Naive thymus-derived CD4-positive, alpha-beta T cell (primary cell): ENCODE data around the gene SESN1. TPM values are rescaled to one million over a fixed set of nuclear protein-coding genes. Genes with fewer than 3 reads are reported as not detected.
A peak's percentile ranks its signal among the peaks of the same experiment; 100 is the strongest.
"Not testable (repeated sequence)": the region's sequence is repeated elsewhere in the genome, so short reads cannot be mapped to it uniquely, and the experiment has no call there.

Source experiments
- ATAC-seq: fragments of 150-1000 bp; cut with Tn5 transposase; 2 replicates; pipeline ENCODE4 v1.10.0; 2021; ENCODE audit warnings: mild to moderate bottlenecking, moderate library complexity
- CTCF ChIA-PET: fragments of 350-600 bp; sonication (Branson Sonifier 250); formaldehyde crosslinking; loops from one replicate; lab custom pipeline; 2021; ENCODE audit warnings: antibody characterized with exemption; lab: Charles Lee
- POLR2A ChIA-PET: fragments of 350-600 bp; sonication (Branson Sonifier 250); formaldehyde crosslinking; loops from one replicate; lab custom pipeline; 2021; ENCODE audit warnings: antibody characterized with exemption, inconsistent platforms; lab: Charles Lee
- DNase-seq, 9 donors: peaks; one replicate each; pipeline versions ENCODE4 v3.0.0 to v3.0.0-alpha.2; 2020 to 2022; ENCODE audit warnings: mixed read lengths in 1 of 9
- H3K27ac ChIP-seq: one replicate; pipeline ENCODE4 v1.7.0; 2013; ENCODE audit warnings: mild to moderate bottlenecking, low read depth, low read length, moderate library complexity
- H3K27me3 ChIP-seq, 2 donors: one replicate each; pipeline ENCODE4 v1.7.0; 2013; ENCODE audit warnings: low read length in 2 of 2, mild to moderate bottlenecking in 2 of 2, moderate library complexity in 2 of 2; ENCODE audit not compliant: control insufficient read depth in 2 of 2, insufficient read depth in 2 of 2
- H3K36me3 ChIP-seq, 3 experiments: 1 replicate in 2 of 3; 2 replicates in 1 of 3; pipeline ENCODE4 v1.7.0; 2013; ENCODE audit warnings: low read length in 3 of 3, mild to moderate bottlenecking in 3 of 3, moderate library complexity in 1 of 3; ENCODE audit not compliant: insufficient read depth in 3 of 3, control insufficient read depth in 2 of 3
- H3K4me1 ChIP-seq, 2 donors: one replicate each; pipeline ENCODE4 v1.7.0; 2013; ENCODE audit warnings: low read length in 2 of 2, mild to moderate bottlenecking in 2 of 2, moderate library complexity in 1 of 2; ENCODE audit not compliant: control insufficient read depth in 2 of 2, insufficient read depth in 2 of 2
- H3K4me3 ChIP-seq: 2 replicates; pipeline ENCODE4 v1.7.0; 2013; ENCODE audit warnings: mild to moderate bottlenecking, low read length
- H3K9me3 ChIP-seq, 3 experiments: 1 replicate in 2 of 3; 2 replicates in 1 of 3; pipeline ENCODE4 v1.7.0; 2013; ENCODE audit warnings: low read length in 3 of 3; ENCODE audit not compliant: control insufficient read depth in 2 of 3
- H3K27ac Mint-ChIP-seq, 9 donors: one replicate each; pipeline ENCODE4 v1.8.0; 2020 to 2022; ENCODE audit warnings: mixed read lengths in 9 of 9, mild to moderate bottlenecking in 8 of 9, moderate library complexity in 5 of 9, inconsistent platforms in 2 of 9
- H3K27me3 Mint-ChIP-seq, 5 donors: one replicate each; pipeline ENCODE4 v1.8.0; 2021 to 2022; ENCODE audit warnings: mixed read lengths in 5 of 5, mild to moderate bottlenecking in 1 of 5
- H3K36me3 Mint-ChIP-seq, 5 donors: one replicate each; pipeline ENCODE4 v1.8.0; 2020 to 2022; ENCODE audit warnings: mixed read lengths in 5 of 5, mild to moderate bottlenecking in 3 of 5, inconsistent platforms in 1 of 5
- H3K4me1 Mint-ChIP-seq, 7 donors: one replicate each; pipeline ENCODE4 v1.8.0; 2020 to 2022; ENCODE audit warnings: mixed read lengths in 7 of 7, mild to moderate bottlenecking in 3 of 7, inconsistent platforms in 1 of 7
- H3K4me3 Mint-ChIP-seq, 10 donors: one replicate each; pipeline ENCODE4 v1.8.0; 2020 to 2022; ENCODE audit warnings: mild to moderate bottlenecking in 10 of 10, mixed read lengths in 10 of 10, moderate library complexity in 6 of 10, inconsistent platforms in 2 of 10
- H3K9me3 Mint-ChIP-seq, 11 donors: one replicate each; pipeline ENCODE4 v1.8.0; 2020 to 2022; ENCODE audit warnings: mixed read lengths in 11 of 11, mild to moderate bottlenecking in 4 of 11, inconsistent platforms in 1 of 11, moderate library complexity in 1 of 11
- intact Hi-C, 2 donors: fragments of 100-400 bp; cut with micrococcal nuclease; formaldehyde crosslinking; loops; one replicate each; pipeline ENCODE4 v1.15.1; 2023
- polyA plus RNA-seq, 2 donors: library from polyadenylated mRNA; unstranded; fragments of 300-500 nt; fragmentation: Illumina TruSeq; gene quantifications; one replicate each; pipeline ENCODE4 v1.2.3, GENCODE V29; 2021
- total RNA-seq, 6 experiments: library from RNA in 5 of 6; stranded (reverse) in 5 of 6; gene quantifications; 1 replicate in 5 of 6; 2 replicates in 1 of 6; pipeline ENCODE4 v1.2.3 and lab custom pipeline; 2021 to 2026

SESN1 gene
- 10 to 100 TPM; 24.6 to 61.8 (median 37.7) TPM for total RNA-seq
- polyA plus RNA-seq, result 10 to 100 TPM; 16.5 to 37.0 TPM
- 86.1 reads per million, percentile 82 among the genes with 10 or more reads in this experiment for total RNA-seq (lab: John Stamatoyannopoulos, UW)

- Mint-ChIP-seq H3K27ac (peak within 1 kb of the TSS; percentile 98 to 99 (median 99)), H3K4me1 (peaks cover 29 to 70% (median 59%) of the 10 kb centered on the region in 7 donors), H3K27me3 (no peaks in the 10 kb centered on the region), H3K9me3 (no peaks in the 10 kb centered on the region), H3K4me3 (peak within 1 kb of the TSS; percentile 92 to 98 (median 96)), H3K36me3 (peaks cover 0 to 12% (median 8%) of the 10 kb centered on the region in 5 donors)
- H3K36me3 ChIP-seq, result peaks cover 0 to 11% (median 0%) of the 10 kb centered on the region in 3 experiments
- no peaks in the 10 kb centered on the region for H3K9me3 ChIP-seq
- ATAC-seq (peak; percentile 79), DNase-seq (peak; percentile 61 to 83 (median 70))
- ChIA-PET CTCF (interaction anchor here (0.7 to 1.1 kb wide), 4 partner anchors 18 to 544 kb away, joined by 3 to 4 read pairs (median 4); no protein-coding TSS in a partner anchor), POLR2A (interaction anchor here (0.7 to 4.0 kb wide), 19 partner anchors 10 to 1206 kb away, joined by 3 to 41 read pairs (median 4); partner anchors contain the start of genes AK9, ARMC2, CD164 and CDC40)
- peaks cover 21 to 29% of the 10 kb centered on the region in 2 donors for H3K4me1 ChIP-seq
- H3K27me3 ChIP-seq, result no peaks in the 10 kb centered on the region
- intact Hi-C loops, result loop anchor here (1.0 to 10.0 kb wide), 26 partner anchors 36 to 1860 kb away; partner anchors contain the start of genes AK9 (in 2 of the 2), ARMC2 (in 2 of the 2), CD164 (in 2 of the 2) and FIG4 (in 2 of the 2)
- H3K27ac ChIP-seq, result peak within 1 kb of the TSS; percentile 94
- peak within 1 kb of the TSS; percentile 96 for H3K4me3 ChIP-seq
Observed at GRCh38 chr6:109094416-109095035, at the start of gene SESN1. SESN1 (minus strand) TSS chr6:109094846; CDS start chr6:109094073, 773 bp downstream.

- Histone ChIP-seq H3K9me3 (no peaks in the 10 kb centered on the region), H3K4me3 (no peak overlapping the region), H3K27me3 (no peaks in the 10 kb centered on the region), H3K36me3 (no peaks in the 10 kb centered on the region), H3K27ac (no peak overlapping the region), H3K4me1 (no peaks in the 10 kb centered on the region)
- ChIA-PET CTCF (interaction anchor here (0.6 kb wide), 1 partner anchor 562 kb away, joined by 3 read pairs; no protein-coding TSS in a partner anchor), POLR2A (no interaction called here)
- no peak for DNase-seq
- H3K9me3 Mint-ChIP-seq, result peaks cover 0 to 5% (median 2%) of the 10 kb centered on the region in 11 donors
- H3K27ac Mint-ChIP-seq, result no peak overlapping the region
- intact Hi-C loops, result no loop called here
- ATAC-seq, result no peak
- no peaks in the 10 kb centered on the region for H3K4me1 Mint-ChIP-seq
- no peaks in the 10 kb centered on the region for H3K27me3 Mint-ChIP-seq
- no peak overlapping the region for H3K4me3 Mint-ChIP-seq
- H3K36me3 Mint-ChIP-seq, result peaks cover 0 to 22% (median 16%) of the 10 kb centered on the region in 5 donors
Observed at GRCh38 chr6:109143191-109143590, 48.5 kb upstream of the SESN1 start.

DNA sequence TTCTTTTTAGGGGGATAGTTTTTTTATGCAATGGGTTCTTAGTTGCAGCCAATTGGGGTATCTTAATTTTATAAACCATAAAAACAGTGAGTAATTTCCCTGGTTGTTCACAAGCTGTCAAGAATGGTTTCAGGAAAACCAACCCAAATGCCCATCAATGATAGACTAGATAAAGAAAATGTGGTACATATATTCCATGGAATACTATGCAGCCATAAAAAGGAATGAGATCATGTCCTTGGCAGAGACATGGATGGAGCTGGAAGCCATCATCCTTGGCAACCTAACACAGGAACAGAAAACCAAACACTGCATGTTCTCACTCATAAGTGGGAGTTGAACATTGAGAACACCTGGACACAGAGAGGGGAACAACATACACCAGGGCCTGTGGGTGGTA lies 47.4 kb upstream of the SESN1 start:
- H3K27me3 Mint-ChIP-seq, H3K36me3 ChIP-seq, H3K4me1 ChIP-seq, POLR2A ChIA-PET, H3K9me3 Mint-ChIP-seq, H3K4me1 Mint-ChIP-seq, H3K4me3 Mint-ChIP-seq, H3K9me3 ChIP-seq, intact Hi-C loops, CTCF ChIA-PET, H3K27ac ChIP-seq, H3K27ac Mint-ChIP-seq, ATAC-seq, H3K4me3 ChIP-seq, H3K27me3 ChIP-seq, DNase-seq: not testable (repeated sequence)
- peaks cover 0 to 16% (median 8%) of the 10 kb centered on the region in 5 donors for H3K36me3 Mint-ChIP-seq

- intact Hi-C loops, result no loop called here
- ATAC-seq (no peak), DNase-seq (no peak)
- Mint-ChIP-seq H3K27ac (no peak overlapping the region), H3K9me3 (peaks cover 0 to 11% (median 3%) of the 10 kb centered on the region in 11 donors), H3K4me1 (no peaks in the 10 kb centered on the region), H3K27me3 (no peaks in the 10 kb centered on the region), H3K4me3 (no peak overlapping the region), H3K36me3 (peaks cover 0 to 16% (median 14%) of the 10 kb centered on the region in 5 donors)
- Histone ChIP-seq H3K27ac (no peak overlapping the region), H3K27me3 (no peaks in the 10 kb centered on the region), H3K9me3 (no peaks in the 10 kb centered on the region), H3K36me3 (no peaks in the 10 kb centered on the region), H3K4me3 (no peak overlapping the region), H3K4me1 (no peaks in the 10 kb centered on the region)
- ChIA-PET POLR2A (no interaction called here), CTCF (no interaction called here)
Observed at GRCh38 chr6:109139109-109139508, 44.5 kb upstream of the SESN1 start.

DNA sequence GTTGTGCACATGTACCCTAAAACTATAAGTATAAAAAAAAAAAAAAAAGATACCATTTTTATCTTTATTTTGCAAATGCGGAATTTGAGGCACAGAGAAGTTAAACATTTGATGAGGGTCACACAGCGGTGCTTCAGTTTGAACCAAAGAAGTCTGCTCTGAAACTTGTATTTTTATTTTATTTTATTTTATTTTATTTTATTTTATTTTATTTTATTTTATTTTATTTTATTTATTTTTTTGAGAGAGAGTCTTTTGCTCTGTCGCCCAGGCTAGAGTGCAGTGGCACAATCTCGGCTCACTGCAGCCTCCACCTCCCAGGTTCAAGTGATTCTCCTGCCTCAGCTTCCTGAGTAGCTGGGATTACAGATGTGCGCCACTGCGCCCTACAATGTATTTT lies 41.9 kb upstream of the SESN1 start:
- intact Hi-C loops, CTCF ChIA-PET, H3K27ac ChIP-seq: not testable (repeated sequence)

DNA sequence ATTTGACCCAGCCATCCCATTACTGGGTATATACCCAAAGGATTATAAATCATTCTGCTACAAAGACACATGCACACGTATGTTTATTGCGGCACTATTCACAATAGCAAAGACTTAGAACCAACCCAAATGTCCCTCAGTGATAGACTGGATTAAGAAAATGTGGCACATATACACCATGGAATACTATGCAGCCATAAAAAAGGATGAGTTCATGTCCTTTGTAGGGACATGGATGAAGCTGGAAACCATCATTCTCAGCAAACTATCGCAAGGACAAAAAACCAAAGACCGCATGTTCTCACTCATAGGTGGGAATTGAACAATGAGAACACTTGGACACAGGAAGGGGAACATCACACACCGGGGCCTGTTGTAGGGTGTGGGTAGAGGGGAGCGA lies 41.4 kb upstream of the SESN1 start:
- H3K4me3 ChIP-seq, POLR2A ChIA-PET, H3K27ac Mint-ChIP-seq, ATAC-seq, H3K4me3 Mint-ChIP-seq, H3K27me3 ChIP-seq, H3K27me3 Mint-ChIP-seq, H3K27ac ChIP-seq, H3K36me3 ChIP-seq, DNase-seq, H3K4me1 Mint-ChIP-seq, H3K9me3 Mint-ChIP-seq, intact Hi-C loops, H3K4me1 ChIP-seq, H3K9me3 ChIP-seq, CTCF ChIA-PET: not testable (repeated sequence)
- peaks cover 0 to 20% (median 11%) of the 10 kb centered on the region in 5 donors for H3K36me3 Mint-ChIP-seq

More for the DNA sequence above, 41.9 kb upstream of the SESN1 start:
- H3K4me1 Mint-ChIP-seq, H3K27me3 ChIP-seq, H3K4me1 ChIP-seq, ATAC-seq, H3K9me3 ChIP-seq, H3K4me3 Mint-ChIP-seq, H3K9me3 Mint-ChIP-seq, H3K36me3 ChIP-seq, H3K27me3 Mint-ChIP-seq, H3K27ac Mint-ChIP-seq, H3K4me3 ChIP-seq, DNase-seq, POLR2A ChIA-PET: not testable (repeated sequence)
- peaks cover 0 to 20% (median 11%) of the 10 kb centered on the region in 5 donors for H3K36me3 Mint-ChIP-seq
